HG02884 (cell line): ENCODE results near the gene RPP25L.
"Not testable (repeated sequence)": the region's sequence is repeated elsewhere in the genome, so short reads cannot be mapped to it uniquely, and the experiment has no call there.

Experiments used
- ATAC-seq: cut with Tn5 transposase; IDR thresholded peaks from one replicate; pipeline ENCODE4 v1.9.1; 2021; ENCODE audit warnings: mild to moderate bottlenecking, moderate library complexity; ENCODE audit not compliant: unreplicated experiment

Gene RPP25L, protein sequence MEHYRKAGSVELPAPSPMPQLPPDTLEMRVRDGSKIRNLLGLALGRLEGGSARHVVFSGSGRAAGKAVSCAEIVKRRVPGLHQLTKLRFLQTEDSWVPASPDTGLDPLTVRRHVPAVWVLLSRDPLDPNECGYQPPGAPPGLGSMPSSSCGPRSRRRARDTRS

DNA sequence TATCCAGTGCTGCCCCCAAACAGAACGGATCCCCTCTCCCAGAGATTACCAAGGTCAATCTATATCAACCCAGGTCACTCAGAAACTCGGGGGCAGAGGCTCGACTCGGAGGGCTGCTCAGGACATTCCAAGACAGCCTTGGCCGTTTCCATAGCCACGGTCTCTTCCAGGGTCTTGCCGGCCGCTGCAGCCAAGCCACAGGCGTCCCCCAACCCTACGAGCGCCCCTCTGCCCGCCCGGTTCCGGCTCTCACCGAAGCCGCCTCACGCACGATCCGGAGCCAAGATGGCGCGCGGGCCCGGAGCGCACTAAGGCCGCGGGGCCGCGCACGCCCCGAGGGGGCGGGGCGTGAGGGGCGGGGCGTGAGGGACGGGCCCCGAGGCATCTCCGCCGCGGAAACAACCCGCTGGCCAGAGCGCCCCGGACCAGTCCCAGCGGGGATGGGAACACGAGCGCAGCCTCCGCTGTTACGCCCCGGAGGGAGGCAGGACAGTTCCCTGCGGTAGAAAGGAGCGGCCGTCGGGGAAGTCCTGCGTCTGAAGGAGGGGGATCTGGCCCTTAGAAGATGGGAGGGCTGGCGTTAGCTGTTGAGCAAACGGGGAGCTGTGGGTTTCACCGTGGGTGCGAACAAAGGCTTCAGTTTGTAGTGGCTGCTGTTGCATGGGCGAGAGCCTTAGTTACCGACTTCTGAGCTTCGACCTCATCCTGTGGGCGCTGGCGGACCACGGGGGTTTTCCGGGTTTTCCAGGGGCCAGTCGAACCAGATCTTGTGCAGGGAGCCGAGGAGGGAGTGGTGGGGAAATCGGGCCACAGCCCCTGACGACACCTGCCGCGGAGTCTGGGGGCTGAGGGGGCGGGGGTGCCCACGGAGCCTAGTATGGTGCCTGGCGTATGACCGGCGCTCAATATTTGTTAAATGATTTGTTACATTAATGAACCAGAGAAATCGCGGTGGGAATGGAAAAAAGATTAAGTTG, at the start of gene RPP25L:
Gene RPP25L, minus strand, starts transcription at position 287 of the 977 bp plus-strand sequence. CDS start 801 bp downstream, outside the sequence.
- peak; percentile 73 for ATAC-seq

DNA sequence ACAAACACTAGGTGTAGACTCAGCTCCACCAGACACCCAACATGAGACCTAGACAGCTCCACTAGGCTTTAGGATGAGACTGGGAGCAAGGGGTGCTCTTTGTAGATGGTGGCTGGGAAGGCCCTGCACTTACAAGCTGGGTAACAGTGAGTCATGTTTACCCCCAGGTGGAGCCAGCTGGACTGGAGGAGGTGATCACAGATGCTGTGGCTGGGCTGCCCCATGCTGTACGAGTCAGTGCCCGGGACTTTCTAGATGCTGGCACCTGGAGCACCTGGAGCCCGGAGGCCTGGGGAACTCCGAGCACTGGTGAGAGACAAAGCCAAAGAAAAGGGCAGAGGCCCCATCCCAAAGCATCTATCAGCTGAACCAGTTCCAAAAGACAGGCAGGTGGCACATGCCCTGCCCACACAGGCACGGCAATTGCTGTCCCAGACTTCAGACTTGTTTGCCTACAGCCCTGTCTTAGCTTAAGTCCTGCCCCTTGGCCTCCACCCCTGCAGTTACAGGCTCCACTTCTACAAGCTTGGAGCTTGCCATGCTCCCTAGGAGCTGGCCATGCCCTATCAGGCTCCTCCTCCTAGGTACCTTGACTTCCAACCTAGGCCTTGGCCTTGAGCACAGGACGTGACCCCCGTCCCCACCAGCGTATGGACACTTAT, 47.8 kb upstream of the RPP25L start:
- ATAC-seq: no peak

DNA sequence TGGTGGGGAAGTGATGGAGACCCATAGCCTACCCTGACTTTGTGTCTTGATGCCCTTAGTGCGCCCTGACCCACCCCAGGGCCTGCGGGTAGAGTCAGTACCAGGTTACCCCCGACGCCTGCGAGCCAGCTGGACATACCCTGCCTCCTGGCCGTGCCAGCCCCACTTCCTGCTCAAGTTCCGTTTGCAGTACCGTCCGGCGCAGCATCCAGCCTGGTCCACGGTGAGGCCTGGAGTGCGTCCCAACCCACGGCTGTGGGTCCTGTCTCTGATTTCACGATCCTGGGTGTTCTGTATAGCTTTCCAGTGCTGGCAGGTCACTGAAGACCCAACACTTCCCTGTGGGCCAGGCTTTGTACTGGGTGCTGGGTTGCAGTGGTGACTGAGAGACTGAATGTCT, 46.6 kb upstream of the RPP25L start:
- no peak for ATAC-seq

DNA sequence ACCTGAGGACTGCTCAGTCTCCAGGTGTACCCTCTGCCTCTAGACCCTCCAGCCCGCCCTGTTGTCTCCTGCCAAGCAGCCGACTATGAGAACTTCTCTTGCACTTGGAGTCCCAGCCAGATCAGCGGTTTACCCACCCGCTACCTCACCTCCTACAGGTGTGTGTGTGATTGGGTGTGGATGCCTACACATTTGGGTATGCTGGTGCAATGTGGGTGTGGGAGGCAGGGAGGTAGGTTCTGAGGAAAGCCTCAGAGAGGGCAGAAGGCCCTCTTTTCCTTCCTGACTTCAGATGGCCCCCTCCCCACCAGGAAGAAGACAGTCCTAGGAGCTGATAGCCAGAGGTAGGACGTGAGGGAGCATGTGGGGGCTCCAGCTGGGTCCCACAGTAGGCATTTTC, 45.1 kb upstream of the RPP25L start:
- no peak for ATAC-seq

DNA sequence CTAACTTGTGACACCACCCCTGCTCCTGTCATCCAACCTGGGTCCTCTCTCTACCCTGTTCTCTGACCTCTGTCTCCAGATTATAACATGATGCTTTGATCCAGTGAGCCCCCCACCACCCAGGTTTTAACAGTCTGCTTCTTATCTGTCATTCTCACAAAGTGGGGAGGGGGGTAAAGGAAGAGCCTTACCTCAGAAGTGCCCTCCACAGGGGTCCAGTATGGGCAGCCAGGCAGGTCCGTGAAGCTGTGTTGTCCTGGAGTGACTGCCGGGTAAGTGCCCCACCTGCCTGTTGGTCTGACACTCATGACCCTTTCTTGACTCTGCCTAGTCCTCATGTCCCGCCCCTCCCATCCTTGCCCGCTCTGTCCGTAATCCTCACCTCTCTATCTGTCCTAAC, 43.5 kb upstream of the RPP25L start:
- ATAC-seq: no peak

DNA sequence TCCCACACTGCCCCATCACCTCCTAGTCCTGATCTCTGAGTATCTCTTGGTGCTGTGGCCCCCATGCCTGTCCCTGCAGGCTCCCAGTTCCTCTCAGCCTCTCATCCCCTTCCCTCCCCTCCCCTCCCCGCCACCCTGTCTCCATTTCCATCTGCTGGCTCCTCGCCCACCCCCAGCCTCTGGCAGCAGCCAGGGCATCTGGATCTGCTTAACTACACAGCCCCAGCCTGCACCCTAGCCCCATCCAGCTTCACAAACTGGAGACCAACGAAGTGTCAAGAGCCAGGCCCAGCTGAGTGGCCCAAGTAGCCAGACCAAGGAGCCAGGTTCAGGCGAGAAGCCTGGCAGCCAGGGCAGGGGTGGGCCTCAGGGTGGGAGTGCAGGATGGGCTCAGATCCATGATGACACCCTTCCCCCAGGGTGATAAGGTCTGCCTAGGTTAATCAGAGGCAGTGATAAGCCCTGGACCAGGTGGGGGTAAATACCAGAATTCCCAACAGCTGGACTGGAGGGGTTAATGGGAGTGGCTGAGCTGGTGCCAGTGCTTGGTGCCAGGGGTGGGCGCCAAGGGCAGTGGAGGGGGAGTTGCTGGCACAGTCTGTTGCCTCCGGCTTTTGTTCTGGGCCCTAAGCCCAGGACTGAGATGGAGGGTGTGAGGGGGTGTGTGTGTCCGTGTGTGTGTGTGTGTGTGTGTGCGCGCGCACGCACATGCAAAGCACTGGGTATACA, 42.6 kb upstream of the RPP25L start:
- no peak for ATAC-seq

DNA sequence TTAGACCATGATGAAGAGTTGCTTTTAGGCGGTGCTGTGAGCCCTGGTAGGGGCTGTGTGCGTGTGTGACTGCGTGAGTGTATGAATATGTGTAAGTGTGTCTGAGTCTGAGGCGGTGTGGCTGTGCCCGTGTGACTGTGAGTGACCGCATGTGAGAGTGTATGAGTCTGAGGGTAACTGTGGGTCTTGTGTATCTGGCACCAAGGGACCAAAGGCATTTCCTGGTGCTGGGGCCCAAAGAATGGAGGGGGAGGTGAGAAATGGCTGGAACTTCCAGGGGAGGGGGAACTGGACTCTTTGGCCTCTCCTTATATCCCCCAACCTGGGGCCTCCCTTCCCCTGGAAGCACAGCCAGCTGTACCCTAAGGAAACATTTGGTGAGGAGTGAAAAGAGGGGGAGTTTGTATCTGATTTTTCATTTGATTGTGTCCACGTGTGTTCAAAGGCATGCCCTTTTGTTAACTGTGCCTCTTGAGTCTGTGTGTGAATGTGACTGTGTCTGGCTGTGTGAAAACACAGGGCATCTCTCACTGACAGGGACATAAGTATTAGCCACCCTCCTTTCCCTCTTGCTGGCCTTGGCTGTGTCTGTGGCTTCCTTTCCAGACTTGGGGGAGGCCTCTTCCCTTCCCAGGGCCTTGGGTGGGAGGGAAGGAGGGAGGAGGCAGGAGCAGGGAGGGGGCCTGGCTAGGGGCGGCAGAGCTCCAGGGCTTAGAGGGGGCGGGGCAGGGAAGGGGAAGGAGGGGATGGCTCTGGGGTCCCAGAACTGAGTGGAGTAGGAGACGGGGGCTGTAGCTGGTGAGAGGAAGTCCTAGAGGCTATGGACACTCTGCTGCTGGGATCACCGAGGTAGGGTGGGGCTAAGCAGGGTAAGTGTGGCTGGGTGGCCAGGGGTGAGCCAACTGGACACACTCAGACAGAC, 41.5 kb upstream of the RPP25L start:
- ATAC-seq: no peak

DNA sequence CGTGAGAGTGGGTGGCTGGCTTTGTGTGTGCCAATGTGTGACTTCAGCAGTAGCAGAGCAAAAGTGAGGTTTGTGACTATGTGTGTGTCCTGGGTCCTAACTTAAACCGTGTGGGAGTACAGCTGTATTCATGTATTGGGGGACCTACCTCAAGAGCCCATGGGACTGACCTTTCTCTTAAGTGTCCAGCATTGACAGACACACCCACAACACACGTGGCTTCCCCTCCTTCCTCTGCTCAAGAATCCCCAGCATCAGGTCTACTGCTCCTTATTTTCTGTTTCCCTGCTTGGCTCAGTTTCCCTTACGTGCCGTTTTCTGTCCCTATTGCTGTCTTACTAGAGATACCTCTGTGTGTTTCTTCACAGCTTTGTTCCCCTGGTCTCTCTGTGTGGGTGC, 40.7 kb upstream of the RPP25L start:
- no peak for ATAC-seq

DNA sequence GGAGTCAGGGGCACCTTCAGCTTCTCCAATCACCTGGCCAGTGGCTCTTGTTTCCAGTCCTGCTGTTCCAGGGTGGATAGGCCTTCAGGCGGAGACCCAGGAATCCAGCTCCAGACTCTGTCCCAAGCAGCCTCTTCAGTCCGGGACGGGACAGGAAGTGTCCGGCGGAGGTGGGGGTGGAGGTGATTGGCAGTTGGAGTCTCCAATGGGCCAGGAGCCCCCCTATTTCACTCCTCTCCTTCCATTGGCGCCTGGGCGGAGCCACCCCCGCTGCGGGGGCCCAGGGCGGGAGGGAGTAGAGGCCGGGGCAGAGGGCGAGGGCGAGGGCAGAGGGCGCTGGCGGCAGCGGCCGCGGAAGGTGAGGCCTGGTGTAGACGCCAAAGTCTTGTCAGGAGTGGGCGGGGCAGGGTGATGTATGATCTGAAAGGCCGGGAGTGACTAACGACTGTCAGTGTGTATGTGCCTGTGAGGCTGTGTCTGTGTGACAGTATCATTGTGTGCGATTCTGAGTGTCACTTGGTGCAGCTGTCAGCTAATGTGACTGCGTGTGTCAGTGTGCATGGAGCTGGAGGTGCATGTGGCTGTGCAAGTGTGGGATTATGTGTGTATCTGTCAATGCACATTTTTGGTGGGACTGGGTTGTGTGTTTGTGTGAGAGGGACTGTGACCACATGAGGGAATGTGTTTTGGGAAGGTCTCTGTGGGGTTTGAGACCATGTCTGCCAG, 40.1 kb upstream of the RPP25L start, which contains the start of gene IL11RA:
Gene IL11RA, plus strand, starts transcription at position 310 of the 726 bp plus-strand sequence. CDS start 3,033 bp downstream, outside the sequence.
- ATAC-seq: no peak

DNA sequence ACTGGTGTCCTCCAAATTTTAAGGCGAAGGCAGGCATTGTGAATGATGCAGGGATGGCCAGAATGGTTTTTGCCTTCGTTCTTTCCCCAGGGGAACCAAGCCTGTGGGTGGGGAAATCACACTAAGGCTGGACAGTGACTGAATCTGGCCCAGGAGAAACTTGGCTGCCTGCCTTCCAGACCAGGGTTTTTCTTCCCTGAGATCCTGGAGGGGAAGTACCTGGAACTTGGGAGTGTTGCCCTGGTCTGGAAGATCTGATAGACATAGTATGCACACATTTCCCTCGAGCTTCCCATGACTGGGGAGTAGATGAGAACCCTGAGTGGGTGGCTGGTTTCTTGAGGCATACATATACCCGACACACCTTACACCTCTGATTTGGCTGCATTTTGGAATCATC, 39.4 kb upstream of the RPP25L start:
- no peak for ATAC-seq

DNA sequence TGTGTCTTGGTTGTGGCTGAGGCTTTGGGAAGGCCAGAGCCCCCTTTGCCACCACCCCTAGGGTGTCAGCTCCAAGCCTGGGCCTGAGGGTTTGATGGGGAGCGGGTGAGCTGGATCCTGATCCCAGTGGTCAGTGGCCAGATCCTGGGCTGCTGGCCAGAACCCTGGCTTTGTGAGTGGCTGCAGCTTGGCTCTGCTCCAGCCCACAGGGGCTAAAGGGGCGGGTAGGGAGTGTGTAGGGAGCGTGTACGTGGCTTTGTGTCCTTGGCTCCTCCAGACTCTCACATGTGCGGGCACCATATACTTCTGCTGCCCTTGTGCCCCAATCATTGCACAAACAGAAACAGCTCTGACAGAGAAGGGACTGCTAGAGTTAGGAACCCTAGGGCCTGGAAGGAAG, 38.9 kb upstream of the RPP25L start:
- ATAC-seq: no peak

DNA sequence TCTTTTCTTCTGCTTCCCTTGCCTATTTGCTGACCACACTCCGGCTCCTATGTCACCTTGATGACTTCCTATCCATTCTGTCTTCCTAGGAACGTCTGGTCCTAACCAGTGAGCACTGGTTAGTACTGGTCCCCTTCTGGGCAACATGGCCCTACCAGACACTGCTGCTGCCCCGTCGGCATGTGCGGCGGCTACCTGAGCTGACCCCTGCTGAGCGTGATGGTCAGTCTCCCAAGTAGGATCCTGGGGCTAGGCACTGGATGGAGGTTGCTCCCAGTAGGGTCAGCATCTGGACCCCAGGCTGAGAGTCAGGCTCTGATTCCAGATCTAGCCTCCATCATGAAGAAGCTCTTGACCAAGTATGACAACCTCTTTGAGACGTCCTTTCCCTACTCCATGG, 36.8 kb upstream of the RPP25L start:
- no peak for ATAC-seq

DNA sequence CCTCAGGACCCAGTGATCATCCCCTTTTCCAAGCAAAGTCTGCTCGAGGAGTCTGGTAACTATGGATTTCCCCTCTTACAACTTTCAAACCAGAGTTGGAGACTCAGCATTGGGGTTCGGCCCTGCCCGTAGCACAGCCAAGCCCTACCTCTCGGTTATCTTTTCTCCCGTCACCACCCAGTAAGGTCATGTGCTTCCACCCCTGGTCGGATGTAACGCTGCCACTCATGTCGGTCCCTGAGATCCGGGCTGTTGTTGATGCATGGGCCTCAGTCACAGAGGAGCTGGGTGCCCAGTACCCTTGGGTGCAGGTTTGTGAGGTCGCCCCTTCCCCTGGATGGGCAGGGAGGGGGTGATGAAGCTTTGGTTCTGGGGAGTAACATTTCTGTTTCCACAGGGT, 35.8 kb upstream of the RPP25L start:
- no peak for ATAC-seq

DNA sequence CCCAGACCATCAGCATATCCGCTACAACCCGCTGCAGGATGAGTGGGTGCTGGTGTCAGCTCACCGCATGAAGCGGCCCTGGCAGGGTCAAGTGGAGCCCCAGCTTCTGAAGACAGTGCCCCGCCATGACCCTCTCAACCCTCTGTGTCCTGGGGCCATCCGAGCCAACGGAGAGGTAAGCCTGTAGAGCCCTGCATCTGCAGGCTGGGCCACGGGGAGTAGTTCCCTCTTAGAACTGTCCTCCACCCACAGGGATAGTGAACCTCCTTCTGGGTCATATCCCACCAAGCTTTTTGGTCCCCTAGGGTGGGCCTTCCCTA, 35.1 kb upstream of the RPP25L start:
- ATAC-seq: no peak

DNA sequence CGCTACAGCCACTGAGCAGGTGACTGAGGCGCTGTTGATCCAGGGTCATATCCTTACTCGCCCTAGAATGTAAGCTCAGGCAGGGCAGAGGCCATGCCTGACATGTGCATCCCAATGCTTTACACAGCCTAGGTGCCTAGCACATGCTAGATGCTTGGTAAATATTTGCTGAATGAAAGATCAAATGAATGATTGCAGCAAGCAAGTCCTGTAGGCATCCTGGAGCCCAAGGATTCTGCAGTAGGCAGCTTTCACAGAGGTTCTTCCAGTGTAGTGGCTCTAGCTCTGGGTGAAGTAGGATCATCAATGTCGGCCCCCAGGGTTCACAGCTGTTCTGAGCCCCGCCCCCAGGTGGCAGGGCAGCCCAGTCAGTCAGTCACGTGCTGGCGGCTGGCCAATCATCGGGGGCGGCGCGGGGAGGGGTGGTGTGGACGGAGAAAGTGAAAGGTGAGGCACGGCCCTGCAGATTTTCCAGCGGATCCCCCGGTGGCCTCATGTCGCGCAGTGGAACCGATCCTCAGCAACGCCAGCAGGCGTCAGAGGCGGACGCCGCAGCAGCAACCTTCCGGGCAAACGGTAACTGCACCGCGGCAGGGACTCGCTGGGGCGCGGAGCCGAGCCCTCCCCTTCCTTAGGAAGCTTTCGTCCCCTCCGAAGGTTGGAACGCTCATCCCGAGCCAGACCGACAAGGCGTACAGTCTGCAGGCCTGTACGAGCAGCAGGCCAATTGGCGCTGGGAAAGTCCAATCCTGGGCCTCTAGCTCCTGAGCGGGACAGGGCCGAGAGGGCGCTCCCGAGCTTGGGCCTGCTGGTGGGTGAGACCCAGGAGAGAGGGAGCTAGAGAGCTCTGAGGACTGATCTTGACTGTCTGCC, 34.5 kb upstream of the RPP25L start, which contains the start of gene GALT:
Gene GALT, plus strand, starts transcription at position 465 of the 873 bp plus-strand sequence. Its CDS starts 30 bp downstream, at position 495.
- ATAC-seq: peak; percentile 87

DNA sequence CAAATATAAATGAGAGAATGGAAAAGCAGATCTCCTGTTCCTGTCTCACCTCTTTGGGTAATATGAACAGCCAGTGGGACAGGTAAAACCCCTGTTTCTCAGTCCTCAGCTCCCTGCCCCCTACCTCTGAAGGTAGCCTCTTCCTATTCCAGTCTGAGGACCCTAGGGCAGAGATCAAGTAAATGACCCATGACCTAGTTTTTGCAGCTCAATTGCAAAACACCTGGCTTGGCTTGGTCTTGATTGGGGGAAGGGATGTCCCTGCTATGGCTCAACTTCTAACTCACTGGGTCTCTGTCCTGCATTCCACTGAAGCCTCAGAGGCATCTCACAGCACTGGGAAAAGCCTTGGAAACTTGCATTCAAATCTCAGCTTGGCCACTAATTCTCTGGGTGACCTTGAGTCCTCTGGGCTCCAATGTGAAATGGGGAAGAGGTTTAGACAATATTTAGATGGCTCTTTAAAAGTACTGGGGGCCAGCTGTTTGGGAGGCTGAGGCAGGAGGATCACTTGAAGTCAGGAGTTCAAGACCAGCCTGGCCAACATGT, 32.9 kb upstream of the RPP25L start:
- no peak for ATAC-seq

DNA sequence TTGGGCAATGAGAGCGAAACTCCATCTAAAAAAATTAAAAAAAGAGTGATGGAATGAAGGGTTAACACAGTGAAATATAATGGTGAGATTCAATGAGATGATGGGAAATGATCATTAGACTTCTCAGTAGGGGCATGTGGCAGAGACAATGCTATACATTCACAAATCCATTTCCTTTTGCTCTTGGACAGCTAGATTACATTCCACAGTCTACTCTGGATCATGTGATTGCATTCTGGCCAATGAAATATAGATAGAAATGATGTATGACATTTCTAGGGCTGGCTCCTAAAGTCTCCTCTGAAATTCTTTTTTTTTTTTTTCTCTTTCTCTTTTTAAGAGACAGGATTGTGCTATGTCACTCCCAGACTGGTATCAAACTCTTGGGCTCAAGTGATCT, 30.8 kb upstream of the RPP25L start:
- ATAC-seq: no peak

DNA sequence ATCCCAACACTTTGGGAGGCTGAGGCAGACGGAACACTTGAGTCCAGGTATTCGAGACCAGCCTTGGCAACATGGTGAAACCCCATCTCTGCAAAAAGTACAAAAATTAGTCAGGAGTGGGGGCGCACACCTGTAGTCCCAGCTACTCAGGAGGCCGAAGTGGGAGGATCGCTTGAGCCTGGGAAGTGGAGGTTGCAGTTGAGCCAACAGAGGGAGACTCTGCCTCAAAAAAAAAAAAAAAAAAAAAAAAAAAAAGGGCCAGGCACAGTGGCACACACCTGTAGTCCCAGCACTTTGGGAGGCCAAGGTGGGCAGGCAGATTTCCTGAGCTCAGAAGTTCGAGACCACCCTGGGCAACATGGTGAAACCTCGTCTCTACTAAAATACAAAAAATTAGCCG, 27.4 kb upstream of the RPP25L start:
- not testable (repeated sequence) for ATAC-seq
